GM23248 (cell line): ENCODE measurements around the gene ST3GAL5. TPM values are rescaled to one million over a fixed set of nuclear protein-coding genes. Genes with fewer than 3 reads are reported as not detected.

ENCODE experiments used
- DNase-seq: peaks from one replicate; pipeline ENCODE4 v3.0.0-alpha.2; 2015
- H2AFZ ChIP-seq: fragments of 200-600 bp; sonication (generic); 2 replicates; pipeline ENCODE4 v1.6.1; 2016; ENCODE audit warnings: antibody characterized with exemption
- H3F3A ChIP-seq: fragments of 200-600 bp; sonication (generic); 2 replicates; pipeline ENCODE4 v1.6.1; 2016; ENCODE audit warnings: mild to moderate bottlenecking, antibody characterized with exemption, mixed run types; ENCODE audit not compliant: insufficient read depth
- H3K27ac ChIP-seq: fragments of 200-600 bp; sonication (generic); 2 replicates; pipeline ENCODE4 v1.5.1; 2016; ENCODE audit warnings: mild to moderate bottlenecking
- H3K27me3 ChIP-seq: fragments of 200-600 bp; sonication (generic); replicated peaks from 2 replicates; pipeline ENCODE4 v1.6.1; 2016; ENCODE audit warnings: mild to moderate bottlenecking; ENCODE audit not compliant: insufficient read depth
- H3K36me3 ChIP-seq: fragments of 200-600 bp; sonication (generic); 2 replicates; pipeline ENCODE4 v1.6.1; 2016; ENCODE audit warnings: low read depth, mild to moderate bottlenecking
- H3K4me1 ChIP-seq: fragments of 200-600 bp; sonication (generic); 2 replicates; pipeline ENCODE4 v1.6.1; 2016; ENCODE audit warnings: mild to moderate bottlenecking; ENCODE audit not compliant: insufficient read depth
- H3K4me2 ChIP-seq: fragments of 200-600 bp; sonication (generic); one replicate; pipeline ENCODE4 v1.6.1; 2016; ENCODE audit warnings: mild to moderate bottlenecking; ENCODE audit not compliant: unreplicated experiment
- H3K4me3 ChIP-seq: fragments of 200-600 bp; sonication (generic); 2 replicates; pipeline ENCODE4 v1.5.1; 2016; ENCODE audit warnings: mild to moderate bottlenecking
- H3K79me2 ChIP-seq: fragments of 200-600 bp; sonication (generic); 2 replicates; pipeline ENCODE4 v1.6.1; 2016; ENCODE audit warnings: mild to moderate bottlenecking; ENCODE audit not compliant: insufficient read depth
- H3K9ac ChIP-seq: fragments of 200-600 bp; sonication (generic); 2 replicates; pipeline ENCODE4 v1.6.1; 2016; ENCODE audit warnings: mild to moderate bottlenecking
- H3K9me2 ChIP-seq: fragments of 200-600 bp; sonication (generic); 2 replicates; pipeline ENCODE4 v1.6.1; 2016; ENCODE audit warnings: mixed run types, mild to moderate bottlenecking, moderate library complexity; ENCODE audit not compliant: insufficient read depth
- H3K9me3 ChIP-seq: fragments of 200-600 bp; sonication (generic); one replicate; pipeline ENCODE4 v1.6.1; 2017; ENCODE audit warnings: low read depth
- H4K20me1 ChIP-seq: fragments of 200-600 bp; sonication (generic); 2 replicates; pipeline ENCODE4 v1.6.0; 2016; ENCODE audit not compliant: insufficient read depth
- EZH2 ChIP-seq: fragments of 200-600 bp; sonication (generic); IDR thresholded peaks from 2 replicates; pipeline ENCODE4 v1.6.1; 2018; ENCODE audit warnings: antibody characterized with exemption, mild to moderate bottlenecking; ENCODE audit not compliant: insufficient read depth, poor library complexity, severe bottlenecking
- EZH2phosphoT487 ChIP-seq: fragments of 200-600 bp; sonication (generic); IDR thresholded peaks from 2 replicates; pipeline ENCODE4 v1.6.1; 2018; ENCODE audit warnings: antibody characterized with exemption, moderate library complexity, mild to moderate bottlenecking, low read depth; ENCODE audit not compliant: insufficient read depth
- WGBS, 2 experiments: methylation state at CpG; one replicate each; pipeline ENCODE4 v1.1.6; 2015 to 2017; ENCODE audit warnings: low lambda C conversion rate in 2 of 2, low coverage in 1 of 2; ENCODE audit errors: missing lambda C conversion rate in 2 of 2; 5-methylcytosine and 5-hydroxymethylcytosine counted together
- in situ Hi-C: fragments of 300-500 bp; cut with MboI; formaldehyde crosslinking; loops from 2 replicates; pipeline ENCODE4 v1.15.0; 2020
- polyA plus RNA-seq: library from polyadenylated mRNA; unstranded; fragments of >200 nt; fragmentation: Nextera tagmentation; extraction: Ambion mirVana; gene quantifications from 2 replicates; pipeline ENCODE4 v1.2.1, GENCODE V29; 2016
- total RNA-seq: library from RNA; depleted of rRNA; stranded (reverse); fragments of >200 nt; shearing (Covaris generic); gene quantifications from 2 replicates; pipeline ENCODE4 v1.2.3, GENCODE V29; 2014

ST3GAL5 gene
- total and polyA plus RNA-seq, 2 experiments from 2014 or later = 16.4 to 21.0 TPM

DNA sequence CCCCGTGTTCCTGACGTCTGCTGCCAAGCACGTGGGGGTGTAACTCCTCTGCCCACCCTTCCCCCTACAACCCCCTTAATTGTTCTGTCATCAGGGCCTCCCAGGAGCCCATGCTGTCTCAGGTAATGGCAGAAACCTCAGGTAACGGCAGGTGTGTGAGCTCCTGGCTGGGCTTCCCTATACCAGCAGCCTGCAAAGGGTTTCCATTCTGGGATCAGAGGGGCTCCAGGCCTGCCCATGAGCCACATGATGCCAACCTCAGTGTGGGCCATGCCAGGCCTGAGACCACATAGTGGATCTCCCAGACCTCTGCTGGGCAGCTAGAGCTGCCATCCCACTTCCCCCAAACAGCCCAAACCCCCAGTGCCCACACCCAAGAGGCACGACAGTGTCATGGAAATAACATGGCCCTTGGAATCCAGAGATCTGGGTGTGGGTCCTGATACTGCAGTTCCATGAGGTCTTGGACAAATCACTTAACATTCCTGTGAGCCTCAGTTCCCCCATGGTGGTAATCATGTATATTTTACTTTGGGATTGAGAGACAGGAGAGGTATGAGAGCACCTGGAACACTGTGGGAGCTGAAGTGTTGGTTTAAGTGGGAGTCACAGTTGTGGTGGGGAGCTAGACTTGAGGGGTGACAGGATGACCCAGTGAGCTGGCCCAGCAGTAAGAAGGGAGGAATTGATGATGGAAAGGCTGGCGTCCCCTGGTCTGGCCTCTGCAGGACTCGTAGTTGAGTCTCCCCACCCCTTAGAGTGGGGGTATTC, 75.4 kb downstream of the ST3GAL5 start:
- no peaks in the 10 kb centered on the region for H3K36me3 ChIP-seq
- H3K79me2 ChIP-seq = no peaks in the 10 kb centered on the region
- no peak overlapping the region for H3K27ac ChIP-seq
- H3F3A ChIP-seq = peaks cover 7% of the 10 kb centered on the region; the same call in 1 of the 2 replicates
- H3K9me3 ChIP-seq = no peaks in the 10 kb centered on the region
- DNase-seq = no peak
- no peak overlapping the region for H3K4me2 ChIP-seq
- H4K20me1 ChIP-seq = no peaks in the 10 kb centered on the region
- no peaks in the 10 kb centered on the region for H3K27me3 ChIP-seq
- no peak for TF ChIP-seq EZH2phosphoT487
- no peak for TF ChIP-seq EZH2
- no peak overlapping the region for H3K4me3 ChIP-seq
- in situ Hi-C loops = loop anchor here (5.0 to 10.0 kb wide), 2 partner anchors 86 to 169 kb away; no protein-coding TSS in a partner anchor
- no peak overlapping the region for H2AFZ ChIP-seq
- no peaks in the 10 kb centered on the region for H3K9me2 ChIP-seq
- 96 to 97% methylated on average over 7 of the region's 7 CpGs for WGBS, 2 experiments
- no peak overlapping the region for H3K9ac ChIP-seq
- peaks cover 20% of the 10 kb centered on the region for H3K4me1 ChIP-seq

- no peak overlapping the region for H2AFZ ChIP-seq
- H3K9me2 ChIP-seq = no peaks in the 10 kb centered on the region
- H3F3A ChIP-seq = peaks cover 7% of the 10 kb centered on the region; the same call in 1 of the 2 replicates
- H3K9ac ChIP-seq = peak overlapping the region; percentile 79
- H3K4me2 ChIP-seq = no peak overlapping the region
- no peaks in the 10 kb centered on the region for H3K79me2 ChIP-seq
- WGBS, 2 experiments = 90 to 92% methylated on average over 9 to 10 of the region's 10 CpGs
- no peaks in the 10 kb centered on the region for H3K27me3 ChIP-seq
- H3K27ac ChIP-seq = peak overlapping the region; percentile 84
- DNase-seq = no peak
- H3K36me3 ChIP-seq = no peaks in the 10 kb centered on the region
- in situ Hi-C loops = loop anchor here (5.0 to 10.0 kb wide), 2 partner anchors 85 to 167 kb away; no protein-coding TSS in a partner anchor
- no peaks in the 10 kb centered on the region for H3K9me3 ChIP-seq
- H4K20me1 ChIP-seq = no peaks in the 10 kb centered on the region
- peaks cover 20% of the 10 kb centered on the region for H3K4me1 ChIP-seq
- no peak overlapping the region for H3K4me3 ChIP-seq
- no peak for TF ChIP-seq EZH2
- TF ChIP-seq EZH2phosphoT487 = no peak
Observed at GRCh38 chr2:85812094-85812735, 76.6 kb downstream of the ST3GAL5 start.

- DNase-seq = peak; percentile 92
- H3K36me3 ChIP-seq = no peaks in the 10 kb centered on the region
- no peaks in the 10 kb centered on the region for H3K27me3 ChIP-seq
- no peak overlapping the region for H3K4me3 ChIP-seq
- peaks cover 7% of the 10 kb centered on the region; the same call in 1 of the 2 replicates for H3F3A ChIP-seq
- H2AFZ ChIP-seq = peak overlapping the region; percentile 61
- TF ChIP-seq EZH2 = no peak
- no peak for TF ChIP-seq EZH2phosphoT487
- peaks cover 20% of the 10 kb centered on the region for H3K4me1 ChIP-seq
- 10 to 15% methylated on average over 32 to 39 of the region's 41 CpGs for WGBS, 2 experiments
- peak overlapping the region; percentile 84 for H3K27ac ChIP-seq
- no peaks in the 10 kb centered on the region for H3K79me2 ChIP-seq
- in situ Hi-C loops = loop anchor here (5.0 to 10.0 kb wide), 2 partner anchors 84 to 167 kb away; no protein-coding TSS in a partner anchor
- H3K4me2 ChIP-seq = peak overlapping the region; percentile 36
- H4K20me1 ChIP-seq = no peaks in the 10 kb centered on the region
- no peaks in the 10 kb centered on the region for H3K9me3 ChIP-seq
- no peaks in the 10 kb centered on the region for H3K9me2 ChIP-seq
- peak overlapping the region; percentile 79 for H3K9ac ChIP-seq
Observed at GRCh38 chr2:85811180-85812093, 77.4 kb downstream of the ST3GAL5 start.
